MCF 10A (cell line): Measurements from ENCODE around the gene AEBP1. TPM values are rescaled to one million over a fixed set of nuclear protein-coding genes. Genes with fewer than 3 reads are reported as not detected.

Experiments used
- Bru-seq: library from RNA; stranded (reverse); fragments of 400-500 nt; gene quantifications from one replicate; lab custom pipeline; 2021; lab: Mats Ljungman, UMichigan
- BruChase-seq, 2 experiments: library from RNA; stranded (reverse); fragments of 400-500 nt; gene quantifications; one replicate each; lab custom pipeline; 2021; lab: Mats Ljungman, UMichigan
- BruUV-seq: library from RNA; stranded (reverse); fragments of 400-500 nt; replicated peaks from 2 replicates; lab custom pipeline; 2021; lab: Mats Ljungman, UMichigan
- CTCF ChIA-PET: fragments of 300-600 bp; sonication (Branson Sonifier 250); formaldehyde crosslinking; extraction: SDS; loops from one replicate; lab custom pipeline; 2021; ENCODE audit warnings: antibody characterized with exemption, inconsistent platforms; lab: Yijun Ruan, JAX
- POLR2A ChIA-PET: fragments of 300-600, 350-650 bp; sonication (Branson Sonifier 250); formaldehyde crosslinking; extraction: SDS; loops from one replicate; lab custom pipeline; 2020; ENCODE audit warnings: antibody characterized with exemption, inconsistent platforms; lab: Yijun Ruan, JAX
- DNase-seq: peaks from one replicate; pipeline ENCODE4 v3.0.0-alpha.2; 2018; ENCODE audit not compliant: unreplicated experiment
- H3K27ac Mint-ChIP-seq: one replicate; pipeline ENCODE4 v1.8.0; 2022; ENCODE audit warnings: mild to moderate bottlenecking, low read depth, mixed read lengths; ENCODE audit not compliant: unreplicated experiment
- H3K27me3 Mint-ChIP-seq: one replicate; pipeline ENCODE4 v1.8.0; 2022; ENCODE audit warnings: mixed read lengths; ENCODE audit not compliant: insufficient read depth, unreplicated experiment
- H3K36me3 Mint-ChIP-seq: one replicate; pipeline ENCODE4 v1.8.0; 2022; ENCODE audit warnings: mild to moderate bottlenecking, moderate library complexity, mixed read lengths; ENCODE audit not compliant: insufficient read depth, unreplicated experiment
- H3K4me1 Mint-ChIP-seq: one replicate; pipeline ENCODE4 v1.8.0; 2022; ENCODE audit warnings: mixed read lengths; ENCODE audit not compliant: insufficient read depth, unreplicated experiment
- H3K4me3 Mint-ChIP-seq: one replicate; pipeline ENCODE4 v1.8.0; 2022; ENCODE audit warnings: mild to moderate bottlenecking, moderate library complexity, mixed read lengths; ENCODE audit not compliant: unreplicated experiment
- H3K9me3 Mint-ChIP-seq: one replicate; pipeline ENCODE4 v1.8.0; 2022; ENCODE audit warnings: mixed read lengths; ENCODE audit not compliant: unreplicated experiment
- CTCF ChIP-seq: fragments of 200-600 bp; IDR thresholded peaks from one replicate; pipeline ENCODE4 v1.8.0; 2022; ENCODE audit warnings: antibody characterized with exemption, mild to moderate bottlenecking; ENCODE audit not compliant: unreplicated experiment
- intact Hi-C: fragments of 100-400 bp; cut with micrococcal nuclease; formaldehyde crosslinking; loops from 2 replicates; pipeline ENCODE4 v1.14.1; 2022
- long read RNA-seq: library from polyadenylated mRNA; stranded (forward); transcript quantifications from one replicate; pipeline ENCODE4 v2.0.0, GENCODE V29; 2022
- total RNA-seq: library from RNA; stranded (reverse); gene quantifications from 2 replicates; pipeline ENCODE4 v1.2.3, GENCODE V29; 2022

AEBP1 gene
- not detected in 2 replicates for total RNA-seq
- Bru-seq, nascent RNA, result not detected
- BruChase-seq, experiment 1, labeled RNA remaining after a 6-hour chase, result percentile 8 among the genes with signal in this experiment
- not detected for BruChase-seq, experiment 2, labeled RNA remaining after a 2-hour chase
- long read RNA-seq, result 0 reads

GRCh38 chr7:44103923-44104859 is at the start of gene AEBP1:
Gene AEBP1 (plus strand): TSS chr7:44104345. CDS start chr7:44104666, 321 bp downstream.
- ChIA-PET POLR2A (no interaction called here), CTCF (no interaction called here)
- intact Hi-C loops, result no loop called here
- BruUV-seq, result no TSS peak
- H3K27me3 Mint-ChIP-seq, result no peaks in the 10 kb centered on the region
- H3K27ac Mint-ChIP-seq, result no peak within 1 kb of the TSS
- no peaks in the 10 kb centered on the region for H3K9me3 Mint-ChIP-seq
- no peak for DNase-seq
- H3K36me3 Mint-ChIP-seq, result no peaks in the 10 kb centered on the region
- H3K4me1 Mint-ChIP-seq, result peaks cover 25% of the 10 kb centered on the region
- TF ChIP-seq CTCF, result no peak
- H3K4me3 Mint-ChIP-seq, result no peak within 1 kb of the TSS

GRCh38 chr7:44056681-44057080 is 47.5 kb upstream of the AEBP1 start:
- POLR2A ChIA-PET, result interaction anchor here (1.5 to 4.6 kb wide), 4 partner anchors 9 to 12 kb away, joined by 3 to 13 read pairs (median 9); partner anchors contain the start of genes DBNL and PGAM2
- no peak for DNase-seq
- BruUV-seq, result no TSS peak
- intact Hi-C loops, result no loop called here
- Mint-ChIP-seq H3K4me1 (peaks cover 11% of the 10 kb centered on the region), H3K36me3 (peaks cover 57% of the 10 kb centered on the region), H3K9me3 (no peaks in the 10 kb centered on the region), H3K27ac (no peak overlapping the region), H3K27me3 (no peaks in the 10 kb centered on the region), H3K4me3 (no peak overlapping the region)
- CTCF ChIA-PET, result no interaction called here
- no peak for TF ChIP-seq CTCF

GRCh38 chr7:44057181-44057848 is 46.8 kb upstream of the AEBP1 start:
- CTCF ChIA-PET, result no interaction called here
- H3K9me3 Mint-ChIP-seq, result no peaks in the 10 kb centered on the region
- H3K27me3 Mint-ChIP-seq, result no peaks in the 10 kb centered on the region
- H3K36me3 Mint-ChIP-seq, result peaks cover 60% of the 10 kb centered on the region
- peak overlapping the region; percentile 64 for H3K27ac Mint-ChIP-seq
- intact Hi-C loops, result no loop called here
- no peak overlapping the region for H3K4me3 Mint-ChIP-seq
- H3K4me1 Mint-ChIP-seq, result peaks cover 11% of the 10 kb centered on the region
- no TSS peak for BruUV-seq
- TF ChIP-seq CTCF, result no peak
- POLR2A ChIA-PET, result interaction anchor here (1.3 to 4.6 kb wide), 5 partner anchors 9 to 14 kb away, joined by 3 to 13 read pairs (median 7); partner anchors contain the start of gene DBNL
- no peak for DNase-seq
